ENCODE measurements around the gene YWHAG.
A peak's percentile ranks its signal among the peaks of the same experiment; 100 is the strongest.

YWHAG gene

GRCh38 chr7:76334320-76334967 lies 24.3 kb downstream of the YWHAG start:
- no peaks in the 10 kb centered on the region for H3K4me1 ChIP-seq (ENCODE audit: control insufficient read depth, insufficient read depth, low read length, poor library complexity, severe bottlenecking)
- no peaks in the 10 kb centered on the region for H3K9me3 ChIP-seq (ENCODE audit: control insufficient read depth, low read length)
- H3K27ac ChIP-seq (ENCODE audit: low read depth, low read length, severe bottlenecking), result no peak overlapping the region
- WGBS, 2 experiments (ENCODE audit: insufficient coverage in 2 of 2), result 87 to 95% methylated on average over 2 to 3 of the region's 6 CpGs
- H3K36me3 ChIP-seq (ENCODE audit: control insufficient read depth, insufficient read depth, low read length), result peaks cover 89% of the 10 kb centered on the region
- no peak overlapping the region for H3K4me3 ChIP-seq (ENCODE audit: extremely low read depth, insufficient read depth, low read length, poor library complexity, severe bottlenecking)

DNA sequence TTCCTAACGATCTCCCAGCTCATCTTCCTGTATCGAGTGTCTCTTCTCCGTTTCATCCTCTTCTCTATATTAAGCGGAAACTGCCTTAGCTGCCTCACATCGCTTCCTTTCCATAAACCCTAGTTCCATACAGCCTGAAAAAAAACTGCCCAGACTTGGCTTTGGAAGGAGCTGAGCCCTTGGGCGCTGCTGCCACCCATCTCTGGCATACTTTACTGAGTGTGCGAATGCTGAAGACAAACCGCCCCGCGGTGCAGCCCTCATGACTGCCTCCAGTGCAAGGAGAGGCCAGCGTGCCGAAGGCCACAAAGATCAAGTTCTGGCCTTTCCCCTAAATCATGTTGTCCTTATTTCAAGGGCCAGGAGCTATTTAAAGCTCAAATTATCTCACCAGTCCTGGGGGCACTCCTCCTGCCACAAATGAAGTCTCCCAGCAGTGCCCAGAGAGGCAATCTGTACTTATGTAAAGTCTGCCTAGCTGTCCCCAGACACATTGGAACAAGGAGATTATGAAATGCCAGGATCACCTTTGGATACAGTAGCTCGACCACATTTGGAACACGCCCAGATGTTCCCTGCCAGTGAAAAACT lies 25.2 kb downstream of the YWHAG start:
- no peak overlapping the region for H3K4me3 ChIP-seq (ENCODE audit: extremely low read depth, insufficient read depth, low read length, poor library complexity, severe bottlenecking)
- H3K36me3 ChIP-seq (ENCODE audit: control insufficient read depth, insufficient read depth, low read length), result peaks cover 91% of the 10 kb centered on the region
- no peaks in the 10 kb centered on the region for H3K9me3 ChIP-seq (ENCODE audit: control insufficient read depth, low read length)
- WGBS, 2 experiments (ENCODE audit: insufficient coverage in 2 of 2), result 95 to 98% methylated on average over 13 to 14 of the region's 14 CpGs
- no peaks in the 10 kb centered on the region for H3K4me1 ChIP-seq (ENCODE audit: control insufficient read depth, insufficient read depth, low read length, poor library complexity, severe bottlenecking)
- no peak overlapping the region for H3K27ac ChIP-seq (ENCODE audit: low read depth, low read length, severe bottlenecking)

DNA sequence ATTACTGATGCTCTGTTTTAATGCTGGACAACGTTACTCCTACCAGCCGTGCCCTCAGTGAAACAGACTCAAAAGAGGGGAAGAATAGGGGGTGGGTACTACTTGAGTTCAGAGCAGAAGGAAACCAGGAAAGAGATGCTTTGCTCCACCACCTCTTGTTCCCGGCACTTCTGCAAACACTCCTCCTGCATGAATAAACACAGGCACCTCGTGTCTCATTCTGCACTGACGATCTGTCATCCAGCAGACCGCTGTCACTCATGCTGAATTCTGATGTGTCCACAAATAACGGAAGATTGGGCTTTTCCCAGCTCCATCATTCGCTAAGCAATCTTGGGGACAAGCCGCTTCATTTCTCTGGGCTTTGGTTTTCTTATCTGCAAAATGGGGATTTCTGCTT lies 26.7 kb downstream of the YWHAG start:
- H3K4me3 ChIP-seq (ENCODE audit: extremely low read depth, insufficient read depth, low read length, poor library complexity, severe bottlenecking), result no peak overlapping the region
- no peak overlapping the region for H3K27ac ChIP-seq (ENCODE audit: low read depth, low read length, severe bottlenecking)
- WGBS, 2 experiments (ENCODE audit: insufficient coverage in 2 of 2), result 89 to 93% methylated on average over 6 of the region's 9 CpGs
- no peaks in the 10 kb centered on the region for H3K4me1 ChIP-seq (ENCODE audit: control insufficient read depth, insufficient read depth, low read length, poor library complexity, severe bottlenecking)
- H3K36me3 ChIP-seq (ENCODE audit: control insufficient read depth, insufficient read depth, low read length), result peaks cover 88% of the 10 kb centered on the region
- H3K9me3 ChIP-seq (ENCODE audit: control insufficient read depth, low read length), result no peaks in the 10 kb centered on the region

DNA sequence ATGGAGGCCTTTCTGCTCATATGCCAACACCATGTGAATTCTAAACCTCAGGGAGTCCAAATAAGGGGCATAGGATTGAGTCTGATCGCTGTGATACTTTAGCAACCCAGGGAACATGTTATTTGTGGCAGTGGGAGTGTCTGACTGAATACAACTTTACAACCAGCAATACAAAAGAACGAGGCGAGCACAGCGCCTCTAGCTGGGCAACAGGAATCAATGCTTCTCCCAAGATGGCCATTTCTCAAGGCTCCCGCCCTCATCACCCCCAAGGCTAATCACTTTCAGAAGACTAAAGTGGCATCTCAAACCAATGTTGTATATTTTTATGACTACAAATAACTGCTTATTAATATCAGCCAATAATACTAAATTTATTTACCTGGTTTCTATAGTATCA lies 28.1 kb downstream of the YWHAG start:
- Histone ChIP-seq H3K4me1 (ENCODE audit: control insufficient read depth, insufficient read depth, low read length, poor library complexity, severe bottlenecking) (no peaks in the 10 kb centered on the region), H3K36me3 (ENCODE audit: control insufficient read depth, insufficient read depth, low read length) (peaks cover 89% of the 10 kb centered on the region), H3K4me3 (ENCODE audit: extremely low read depth, insufficient read depth, low read length, poor library complexity, severe bottlenecking) (no peak overlapping the region), H3K27ac (ENCODE audit: low read depth, low read length, severe bottlenecking) (no peak overlapping the region), H3K9me3 (ENCODE audit: control insufficient read depth, low read length) (no peaks in the 10 kb centered on the region)
- WGBS, 2 experiments (ENCODE audit: insufficient coverage in 2 of 2), result 82% methylated on average over 3 of the region's 5 CpGs; no CpG with 5 or more reads in 1 of the 2 experiments

DNA sequence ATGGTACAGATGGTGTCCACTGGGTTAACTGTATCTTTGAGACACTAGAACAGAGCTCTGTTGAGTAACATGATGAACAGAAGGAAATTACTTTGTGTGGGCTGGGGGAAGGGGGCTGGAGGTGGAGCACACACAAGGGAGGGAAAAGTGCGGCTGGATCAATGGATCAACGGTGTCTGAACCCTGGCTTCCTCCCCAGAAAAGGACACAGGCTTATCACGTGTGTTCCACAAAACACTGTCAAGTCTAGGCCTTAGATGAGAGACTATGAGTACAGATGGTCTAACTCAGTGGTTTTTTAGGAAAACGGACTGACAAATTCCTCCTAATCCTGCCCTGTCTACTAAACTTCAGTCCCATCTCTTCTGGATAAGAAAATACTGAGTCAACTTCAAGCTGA lies 28.5 kb downstream of the YWHAG start:
- Histone ChIP-seq H3K4me1 (ENCODE audit: control insufficient read depth, insufficient read depth, low read length, poor library complexity, severe bottlenecking) (no peaks in the 10 kb centered on the region), H3K27ac (ENCODE audit: low read depth, low read length, severe bottlenecking) (no peak overlapping the region), H3K36me3 (ENCODE audit: control insufficient read depth, insufficient read depth, low read length) (peaks cover 90% of the 10 kb centered on the region), H3K9me3 (ENCODE audit: control insufficient read depth, low read length) (no peaks in the 10 kb centered on the region), H3K4me3 (ENCODE audit: extremely low read depth, insufficient read depth, low read length, poor library complexity, severe bottlenecking) (no peak overlapping the region)
- 88 to 100% methylated on average over 3 to 4 of the region's 4 CpGs for WGBS, 2 experiments (ENCODE audit: insufficient coverage in 2 of 2)

GRCh38 chr7:76329479-76329878 lies 29.3 kb downstream of the YWHAG start:
- Histone ChIP-seq H3K27ac (ENCODE audit: low read depth, low read length, severe bottlenecking) (no peak overlapping the region), H3K36me3 (ENCODE audit: control insufficient read depth, insufficient read depth, low read length) (peaks cover 93% of the 10 kb centered on the region), H3K4me1 (ENCODE audit: control insufficient read depth, insufficient read depth, low read length, poor library complexity, severe bottlenecking) (no peaks in the 10 kb centered on the region), H3K4me3 (ENCODE audit: extremely low read depth, insufficient read depth, low read length, poor library complexity, severe bottlenecking) (no peak overlapping the region), H3K9me3 (ENCODE audit: control insufficient read depth, low read length) (no peaks in the 10 kb centered on the region)
- 92 to 94% methylated on average over 29 of the region's 29 CpGs for WGBS, 2 experiments (ENCODE audit: insufficient coverage in 2 of 2)

GRCh38 chr7:76328389-76328788 lies 30.4 kb downstream of the YWHAG start:
- H3K4me1 ChIP-seq (ENCODE audit: control insufficient read depth, insufficient read depth, low read length, poor library complexity, severe bottlenecking), result no peaks in the 10 kb centered on the region
- WGBS, 2 experiments (ENCODE audit: insufficient coverage in 2 of 2), result 97 to 100% methylated on average over 7 to 12 of the region's 15 CpGs
- no peak overlapping the region for H3K4me3 ChIP-seq (ENCODE audit: extremely low read depth, insufficient read depth, low read length, poor library complexity, severe bottlenecking)
- peak overlapping the region; percentile 55 for H3K27ac ChIP-seq (ENCODE audit: low read depth, low read length, severe bottlenecking)
- H3K36me3 ChIP-seq (ENCODE audit: control insufficient read depth, insufficient read depth, low read length), result peaks cover 95% of the 10 kb centered on the region
- no peaks in the 10 kb centered on the region for H3K9me3 ChIP-seq (ENCODE audit: control insufficient read depth, low read length)

- H3K4me3 ChIP-seq (ENCODE audit: extremely low read depth, insufficient read depth, low read length, poor library complexity, severe bottlenecking), result no peak overlapping the region
- no peaks in the 10 kb centered on the region for H3K9me3 ChIP-seq (ENCODE audit: control insufficient read depth, low read length)
- WGBS, 2 experiments (ENCODE audit: insufficient coverage in 2 of 2), result 82 to 95% methylated on average over 2 to 3 of the region's 7 CpGs
- H3K4me1 ChIP-seq (ENCODE audit: control insufficient read depth, insufficient read depth, low read length, poor library complexity, severe bottlenecking), result no peaks in the 10 kb centered on the region
- H3K27ac ChIP-seq (ENCODE audit: low read depth, low read length, severe bottlenecking), result no peak overlapping the region
- H3K36me3 ChIP-seq (ENCODE audit: control insufficient read depth, insufficient read depth, low read length), result peaks cover 95% of the 10 kb centered on the region
Measured at GRCh38 chr7:76327610-76328009, 31.2 kb downstream of the YWHAG start.

DNA sequence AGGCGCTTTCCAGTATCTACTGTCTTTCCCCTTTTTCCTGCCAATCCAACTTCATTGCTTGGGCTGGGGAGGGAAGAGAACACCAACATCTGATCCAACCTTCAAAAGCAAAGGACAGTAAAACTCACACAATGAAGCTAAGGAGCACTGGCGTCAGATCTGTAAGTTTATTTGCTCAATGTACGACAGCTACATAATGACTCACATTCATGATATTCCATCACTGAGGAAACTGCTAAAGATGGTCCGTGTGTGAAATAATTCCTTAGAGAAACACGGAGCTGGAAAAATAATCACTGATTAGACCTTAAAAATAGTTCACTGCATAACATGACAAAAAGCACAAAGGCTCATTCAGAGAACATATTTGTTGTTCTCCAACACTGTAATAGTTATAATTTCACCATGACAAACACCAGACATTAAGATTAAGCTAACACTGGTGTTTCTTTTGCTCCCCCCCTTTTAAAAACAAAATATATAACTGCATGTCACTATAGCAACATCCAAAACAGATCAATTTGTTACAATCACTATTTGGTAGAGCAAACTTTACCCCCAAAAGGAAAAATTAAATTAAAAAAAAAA lies 32.1 kb downstream of the YWHAG start:
- WGBS, 2 experiments (ENCODE audit: insufficient coverage in 2 of 2), result 94 to 100% methylated on average over 3 to 5 of the region's 5 CpGs
- peaks cover 95% of the 10 kb centered on the region for H3K36me3 ChIP-seq (ENCODE audit: control insufficient read depth, insufficient read depth, low read length)
- H3K4me1 ChIP-seq (ENCODE audit: control insufficient read depth, insufficient read depth, low read length, poor library complexity, severe bottlenecking), result no peaks in the 10 kb centered on the region
- no peak overlapping the region for H3K27ac ChIP-seq (ENCODE audit: low read depth, low read length, severe bottlenecking)
- H3K4me3 ChIP-seq (ENCODE audit: extremely low read depth, insufficient read depth, low read length, poor library complexity, severe bottlenecking), result no peak overlapping the region
- no peaks in the 10 kb centered on the region for H3K9me3 ChIP-seq (ENCODE audit: control insufficient read depth, low read length)

DNA sequence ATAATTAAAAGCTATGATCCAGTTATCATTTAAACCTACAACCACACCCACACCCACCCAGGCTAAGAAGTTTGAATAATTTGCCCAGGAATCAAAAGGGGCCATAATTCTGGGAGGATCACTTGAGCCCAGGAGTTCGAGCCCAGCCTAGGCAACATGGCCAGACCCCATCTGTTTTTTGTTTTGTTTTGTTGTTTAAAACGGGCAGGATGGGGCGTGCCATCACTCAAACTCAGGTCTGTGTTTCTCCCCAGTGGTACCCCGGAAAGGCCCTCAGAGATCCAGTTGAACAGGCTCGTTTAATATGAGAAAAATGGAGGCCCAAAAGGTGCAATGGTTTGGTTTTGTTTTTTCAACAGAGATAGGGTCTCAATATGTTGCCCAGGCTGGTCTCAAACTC lies 33.0 kb downstream of the YWHAG start:
- Histone ChIP-seq H3K4me1 (ENCODE audit: control insufficient read depth, insufficient read depth, low read length, poor library complexity, severe bottlenecking) (no peaks in the 10 kb centered on the region), H3K9me3 (ENCODE audit: control insufficient read depth, low read length) (no peaks in the 10 kb centered on the region), H3K36me3 (ENCODE audit: control insufficient read depth, insufficient read depth, low read length) (peaks cover 91% of the 10 kb centered on the region), H3K4me3 (ENCODE audit: extremely low read depth, insufficient read depth, low read length, poor library complexity, severe bottlenecking) (no peak overlapping the region), H3K27ac (ENCODE audit: low read depth, low read length, severe bottlenecking) (no peak overlapping the region)
- 96 to 98% methylated on average over 4 to 5 of the region's 5 CpGs for WGBS, 2 experiments (ENCODE audit: insufficient coverage in 2 of 2)

GRCh38 chr7:76325092-76325491 lies 33.7 kb downstream of the YWHAG start:
- WGBS, 2 experiments (ENCODE audit: insufficient coverage in 2 of 2), result 90 to 100% methylated on average over 9 of the region's 11 CpGs
- H3K4me1 ChIP-seq (ENCODE audit: control insufficient read depth, insufficient read depth, low read length, poor library complexity, severe bottlenecking), result no peaks in the 10 kb centered on the region
- H3K27ac ChIP-seq (ENCODE audit: low read depth, low read length, severe bottlenecking), result no peak overlapping the region
- no peaks in the 10 kb centered on the region for H3K9me3 ChIP-seq (ENCODE audit: control insufficient read depth, low read length)
- no peak overlapping the region for H3K4me3 ChIP-seq (ENCODE audit: extremely low read depth, insufficient read depth, low read length, poor library complexity, severe bottlenecking)
- peaks cover 84% of the 10 kb centered on the region for H3K36me3 ChIP-seq (ENCODE audit: control insufficient read depth, insufficient read depth, low read length)

Measured in mesodermal cell (in vitro differentiated cells).